Globus pallidus (tissue), 1 donor: ENCODE data around the gene FHIP1A.

ENCODE experiments used
- DNase-seq: peaks from one replicate; pipeline ENCODE4 v3.0.0-alpha.2; 2015; ENCODE audit warnings: low spot score

Gene FHIP1A

GRCh38 chr4:151418385-151418784 is 9.4 kb downstream of the FHIP1A start:
- no peak for DNase-seq

DNA sequence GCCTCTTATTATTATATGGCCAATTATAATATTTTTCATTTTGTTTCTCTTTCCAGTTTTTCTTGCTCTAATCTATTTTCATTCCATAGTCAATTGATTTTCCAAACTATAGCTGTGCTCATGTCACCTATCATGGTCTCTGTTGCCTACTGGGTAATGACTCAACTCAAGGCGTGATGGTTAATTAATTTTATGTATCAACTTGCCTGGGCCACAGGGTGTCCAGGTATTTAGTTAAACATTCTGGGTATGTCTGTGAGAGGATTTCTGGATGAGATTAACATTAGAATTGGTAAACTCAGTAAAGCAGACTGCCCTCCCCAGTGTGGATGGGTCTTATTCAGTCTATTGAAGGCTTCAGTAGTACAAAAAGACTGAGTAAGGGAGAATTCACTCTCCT is 9.9 kb downstream of the FHIP1A start:
- no peak for DNase-seq

DNA sequence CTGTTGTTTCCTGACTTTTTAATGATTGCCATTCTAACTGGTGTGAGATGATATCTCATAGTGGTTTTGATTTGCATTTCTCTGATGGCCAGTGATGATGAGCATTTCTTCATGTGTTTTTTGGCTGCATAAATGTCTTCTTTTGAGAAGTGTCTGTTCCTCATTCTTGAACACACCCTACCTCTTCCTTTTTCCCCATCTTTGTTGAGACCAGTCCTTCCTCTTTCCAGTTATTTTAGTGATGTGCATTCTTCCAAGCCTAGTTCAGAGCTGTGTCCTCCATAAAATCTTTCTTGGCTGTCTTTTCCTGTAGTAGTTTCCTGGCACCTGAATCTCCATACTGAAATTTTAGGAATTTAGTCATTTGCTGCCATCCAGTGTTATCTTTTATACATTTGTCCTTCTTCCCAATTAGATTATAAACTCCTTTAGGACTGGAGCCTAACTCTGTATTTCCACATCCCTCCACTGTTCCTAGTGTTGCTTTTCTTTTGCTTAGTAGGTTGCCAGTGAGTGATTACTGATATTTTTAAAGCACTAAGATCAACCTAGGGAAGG is 11.4 kb downstream of the FHIP1A start:
- no peak for DNase-seq

DNA sequence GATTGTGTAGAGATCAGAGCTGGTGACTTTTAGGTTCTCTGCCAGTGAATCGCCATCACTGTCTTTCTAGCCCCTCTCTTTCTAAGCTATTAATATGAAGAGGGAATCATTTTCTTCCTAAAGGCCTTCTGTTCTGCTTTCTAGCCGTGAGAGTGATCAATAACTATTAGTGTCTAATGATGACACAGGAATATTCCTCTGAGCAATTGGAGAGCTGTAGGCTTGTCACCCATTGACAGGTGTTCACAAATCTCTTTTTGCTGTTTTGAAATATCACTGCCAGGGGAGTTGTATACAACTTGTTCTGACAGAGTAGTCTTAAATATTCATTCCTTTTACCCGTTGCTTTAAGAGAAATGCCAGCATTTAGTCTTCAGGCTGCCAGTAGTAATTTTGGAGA is 13.9 kb downstream of the FHIP1A start:
- DNase-seq, result no peak

- DNase-seq, result no peak
Observed at GRCh38 chr4:151426513-151426912, 17.5 kb downstream of the FHIP1A start.

GRCh38 chr4:151427266-151427665 is 18.3 kb downstream of the FHIP1A start:
- DNase-seq, result no peak

DNA sequence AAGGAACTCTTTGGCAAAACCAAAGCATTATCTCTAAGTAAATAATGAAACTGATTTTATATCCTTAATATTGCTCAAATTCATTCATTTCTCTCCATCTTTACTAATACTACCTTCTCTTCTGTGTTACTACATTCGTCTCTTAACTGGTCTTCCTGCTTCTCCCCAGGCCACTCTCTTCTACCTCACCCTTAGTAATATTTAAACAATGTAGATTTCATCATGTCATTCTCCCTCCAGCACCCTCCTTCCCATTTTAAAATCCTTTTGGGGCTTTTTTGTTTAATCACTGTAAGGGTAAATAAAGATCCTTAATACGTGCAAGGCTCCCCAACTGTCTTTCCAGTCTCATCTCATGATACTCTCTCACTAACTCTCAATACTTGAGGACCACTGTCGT is 19.4 kb downstream of the FHIP1A start:
- DNase-seq, result no peak

DNA sequence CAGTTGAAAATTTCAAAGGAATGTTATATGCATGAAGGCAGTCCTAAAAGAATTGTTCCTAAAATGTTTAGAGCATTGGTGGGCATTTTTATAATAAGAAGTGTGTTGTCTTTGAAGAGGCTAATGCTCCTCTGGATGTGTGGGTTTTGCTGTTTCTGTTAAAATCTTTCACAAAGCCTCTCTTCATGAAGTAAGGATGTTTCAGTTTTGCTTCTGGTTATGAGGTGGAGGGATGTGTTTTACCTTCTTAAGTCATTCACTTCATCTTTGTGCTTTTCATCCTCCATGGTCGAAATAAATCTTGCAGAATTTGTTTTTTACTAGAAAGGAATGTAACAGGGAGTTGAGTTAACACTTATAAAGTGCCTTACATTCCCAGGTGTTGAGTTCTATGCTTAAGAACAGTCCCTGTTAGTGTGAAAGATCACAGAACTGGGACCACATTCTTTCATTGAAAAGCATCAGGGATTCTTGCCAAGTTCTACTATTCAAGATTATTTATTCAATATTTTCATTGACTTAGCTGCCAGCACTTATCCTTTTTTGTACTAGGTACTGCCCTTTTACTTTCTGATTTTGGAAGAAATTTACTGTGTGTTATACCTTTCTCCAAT is 21.1 kb downstream of the FHIP1A start:
- no peak for DNase-seq

DNA sequence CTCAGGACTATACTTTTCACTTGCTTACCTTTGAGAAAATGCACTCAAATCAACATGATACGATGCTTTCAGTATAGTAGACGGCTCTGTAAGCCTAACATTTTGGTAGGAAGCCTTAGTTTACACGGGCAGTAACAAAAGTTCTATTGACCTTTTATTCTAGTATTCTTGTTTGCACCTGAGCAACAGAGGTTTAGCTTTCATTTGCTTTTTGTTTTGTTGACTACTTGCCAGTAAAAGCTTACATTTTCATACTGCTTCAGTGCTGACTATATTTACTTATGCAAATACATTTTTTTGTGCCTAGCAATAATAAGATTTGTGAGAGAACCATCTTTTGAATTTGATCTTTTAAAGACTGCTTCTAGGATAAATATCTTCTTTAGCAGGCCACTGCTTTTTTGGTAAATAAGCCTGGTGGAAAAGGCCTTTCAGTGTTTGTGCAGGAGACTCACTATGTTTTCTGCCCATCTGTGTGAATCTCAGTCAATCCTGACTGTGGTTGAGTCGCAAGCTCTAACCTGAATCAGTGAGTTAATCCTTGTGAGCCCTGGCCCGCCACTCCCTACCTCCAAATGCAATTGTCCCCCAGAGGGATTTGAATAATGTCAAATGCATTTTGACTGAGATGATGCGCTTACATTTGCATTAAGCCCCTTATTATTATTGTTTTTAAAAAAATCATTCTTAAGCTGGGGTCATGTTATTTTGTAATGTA is 21.9 kb downstream of the FHIP1A start:
- DNase-seq, result no peak

DNA sequence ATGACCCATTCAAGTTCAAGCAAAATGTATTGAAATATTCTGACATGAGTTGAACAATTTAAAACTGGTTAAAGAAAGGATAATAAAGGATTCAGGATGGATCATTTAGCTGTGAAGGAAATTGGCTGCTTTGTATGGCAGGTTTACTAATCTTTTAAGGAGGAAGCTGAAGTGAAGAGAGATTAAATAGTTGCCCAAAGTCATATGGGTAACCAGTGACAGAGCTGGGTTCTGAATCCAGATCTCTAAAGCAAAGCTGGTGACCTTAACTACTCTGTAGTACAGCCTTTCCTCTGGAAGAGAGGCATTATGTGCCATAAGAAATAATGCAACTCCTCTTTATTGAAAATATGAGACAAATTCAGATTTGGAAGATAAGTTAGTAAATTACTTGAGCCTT is 22.8 kb downstream of the FHIP1A start:
- no peak for DNase-seq

DNA sequence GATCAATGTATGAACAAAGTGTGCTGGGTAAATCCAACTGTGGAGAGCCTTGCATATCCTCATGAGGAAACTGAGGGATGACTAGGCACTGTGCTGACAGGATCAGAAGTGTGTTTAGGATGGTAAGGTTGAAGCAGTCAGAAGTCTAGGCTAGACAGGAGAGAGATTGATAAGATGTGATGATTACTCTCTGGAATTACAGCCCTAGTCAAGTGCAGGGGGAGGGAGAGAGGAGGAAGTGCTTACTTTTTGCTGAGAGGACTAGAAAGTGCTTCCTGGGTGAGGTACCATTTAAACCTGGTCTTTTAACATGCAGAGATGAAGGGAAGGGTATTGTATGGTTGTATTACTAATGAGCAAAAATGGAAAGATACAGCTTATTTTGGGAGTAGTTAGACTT is 23.7 kb downstream of the FHIP1A start:
- DNase-seq, result no peak

DNA sequence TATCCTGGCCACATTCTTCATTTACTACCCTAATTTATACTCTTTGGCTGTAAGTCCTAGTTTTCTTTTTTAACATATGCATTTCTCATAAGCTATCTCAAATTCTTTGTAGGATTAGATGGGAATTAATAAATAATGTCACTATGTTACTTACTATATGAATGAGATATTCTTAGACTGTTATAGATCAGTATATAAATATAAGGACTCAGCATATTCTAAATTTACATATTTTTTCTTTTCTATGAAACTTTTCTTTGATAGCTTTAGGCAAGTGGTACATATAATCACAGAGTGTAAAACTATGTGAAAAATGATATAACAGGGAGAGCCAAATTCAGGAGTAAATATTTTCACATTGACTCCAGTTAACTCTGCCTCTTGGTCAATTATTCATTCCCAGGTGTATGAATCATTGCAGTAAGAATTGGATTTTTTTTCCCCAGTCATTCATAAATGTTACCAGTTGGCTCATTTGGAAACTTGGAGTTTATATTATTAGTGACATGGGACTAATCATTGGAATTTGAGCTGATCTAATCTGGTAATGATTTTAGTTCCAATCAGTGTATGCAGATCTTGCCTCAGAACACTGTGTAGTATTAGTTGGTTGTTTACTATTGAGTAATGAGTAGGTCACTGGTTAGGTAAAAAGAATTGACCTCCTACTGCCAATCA is 25.3 kb downstream of the FHIP1A start:
- no peak for DNase-seq

DNA sequence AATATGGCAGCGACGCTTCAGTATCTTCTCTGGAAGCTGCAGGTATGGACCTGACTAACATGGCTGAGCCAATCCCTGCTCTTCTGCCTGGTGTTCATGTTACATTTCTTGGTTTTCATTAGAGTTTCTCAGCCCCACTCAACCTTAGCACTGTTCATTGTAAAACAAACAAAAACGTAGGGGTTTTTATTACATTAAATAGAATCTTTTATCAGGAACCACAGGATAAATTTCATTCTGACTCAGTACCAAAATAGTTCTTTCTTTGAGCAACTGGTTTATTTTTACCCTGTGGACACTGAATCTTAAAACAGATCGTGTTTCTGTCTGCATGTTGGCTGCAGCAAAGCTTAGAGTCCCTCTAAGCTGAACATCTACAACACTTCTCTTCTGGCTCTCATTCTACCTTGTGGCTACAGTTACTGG is 27.1 kb downstream of the FHIP1A start:
- no peak for DNase-seq

GRCh38 chr4:151437505-151437904 is 28.5 kb downstream of the FHIP1A start:
- no peak for DNase-seq

- no peak for DNase-seq
Observed at GRCh38 chr4:151438154-151438553, 29.2 kb downstream of the FHIP1A start.

GRCh38 chr4:151439320-151439719 is 30.3 kb downstream of the FHIP1A start:
- no peak for DNase-seq

- DNase-seq, result no peak
Observed at GRCh38 chr4:151442002-151442401, 33.0 kb downstream of the FHIP1A start.

GRCh38 chr4:151443247-151443646 is 34.3 kb downstream of the FHIP1A start:
- DNase-seq, result no peak

GRCh38 chr4:151443752-151444151 is 34.8 kb downstream of the FHIP1A start:
- no peak for DNase-seq

DNA sequence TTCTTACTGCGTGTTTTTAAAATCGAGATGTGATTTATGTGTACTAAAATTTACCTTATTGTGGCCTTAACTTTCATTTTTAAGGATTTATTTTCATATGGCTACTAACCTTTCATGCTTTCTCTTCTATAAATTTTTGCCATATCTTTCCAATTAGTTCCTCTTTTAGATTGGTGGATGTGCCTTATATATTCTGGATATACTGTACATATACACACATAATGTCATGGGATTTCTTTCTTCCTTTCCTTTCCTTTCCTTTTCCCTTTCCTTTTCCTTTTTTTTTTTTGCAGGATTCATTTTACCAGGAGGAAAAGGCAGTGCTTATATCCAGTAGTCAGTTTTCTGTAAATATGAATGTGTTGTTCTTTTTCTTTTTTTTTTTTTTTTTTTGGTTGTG is 37.2 kb downstream of the FHIP1A start:
- DNase-seq, result no peak

DNA sequence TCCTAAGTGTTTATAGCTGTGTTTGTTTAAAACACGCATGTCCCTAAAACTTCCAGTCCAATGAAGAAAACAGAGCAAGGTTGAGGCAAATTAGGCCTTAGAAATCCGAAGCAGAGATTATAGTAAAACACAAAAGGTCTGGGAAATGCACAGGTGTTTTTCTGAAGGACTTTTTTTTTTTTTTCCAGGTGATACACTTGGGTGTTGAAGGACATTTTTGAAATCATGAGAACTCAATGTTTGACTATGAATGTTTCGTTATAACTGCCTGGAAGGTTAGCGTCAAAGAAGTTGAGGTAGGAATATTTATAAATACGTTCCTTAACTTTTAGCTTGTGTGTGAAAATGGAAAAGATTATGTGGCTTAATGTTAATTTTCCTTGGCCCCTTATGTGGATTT is 45.5 kb downstream of the FHIP1A start:
- DNase-seq, result no peak

GRCh38 chr4:151455212-151455611 is 46.2 kb downstream of the FHIP1A start:
- no peak for DNase-seq

DNA sequence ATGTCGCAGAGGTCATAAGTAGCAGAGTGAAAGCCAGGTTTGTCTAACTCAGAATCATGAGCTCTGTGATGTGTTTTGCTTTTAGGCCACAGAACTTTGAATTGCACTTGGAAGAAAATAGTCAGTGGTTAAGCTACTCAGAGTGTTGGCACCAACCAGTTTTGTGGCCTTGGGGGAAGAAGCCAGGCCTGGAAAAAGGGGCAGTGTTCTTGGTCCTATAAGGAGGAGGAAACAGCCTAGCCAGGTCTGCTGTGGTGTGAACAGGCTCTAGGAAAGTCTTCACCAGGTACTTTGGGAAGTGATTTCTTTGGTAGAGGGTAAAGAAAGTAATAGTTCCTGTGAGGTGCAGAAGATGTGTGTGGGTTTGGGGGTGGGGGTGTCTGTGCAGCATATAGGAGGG is 49.2 kb downstream of the FHIP1A start:
- DNase-seq, result no peak
